Activated naive CD4-positive, alpha-beta T cell treated with anti-CD3 and anti-CD28 coated beads, Interleukin-2, amount 50 U/mL, for 16 hours (primary cell): ENCODE measurements around the gene TRAPPC5.

Experiments
- DNase-seq: peaks from one replicate; pipeline ENCODE4 v3.0.0-alpha.2; 2020

Gene TRAPPC5

DNA sequence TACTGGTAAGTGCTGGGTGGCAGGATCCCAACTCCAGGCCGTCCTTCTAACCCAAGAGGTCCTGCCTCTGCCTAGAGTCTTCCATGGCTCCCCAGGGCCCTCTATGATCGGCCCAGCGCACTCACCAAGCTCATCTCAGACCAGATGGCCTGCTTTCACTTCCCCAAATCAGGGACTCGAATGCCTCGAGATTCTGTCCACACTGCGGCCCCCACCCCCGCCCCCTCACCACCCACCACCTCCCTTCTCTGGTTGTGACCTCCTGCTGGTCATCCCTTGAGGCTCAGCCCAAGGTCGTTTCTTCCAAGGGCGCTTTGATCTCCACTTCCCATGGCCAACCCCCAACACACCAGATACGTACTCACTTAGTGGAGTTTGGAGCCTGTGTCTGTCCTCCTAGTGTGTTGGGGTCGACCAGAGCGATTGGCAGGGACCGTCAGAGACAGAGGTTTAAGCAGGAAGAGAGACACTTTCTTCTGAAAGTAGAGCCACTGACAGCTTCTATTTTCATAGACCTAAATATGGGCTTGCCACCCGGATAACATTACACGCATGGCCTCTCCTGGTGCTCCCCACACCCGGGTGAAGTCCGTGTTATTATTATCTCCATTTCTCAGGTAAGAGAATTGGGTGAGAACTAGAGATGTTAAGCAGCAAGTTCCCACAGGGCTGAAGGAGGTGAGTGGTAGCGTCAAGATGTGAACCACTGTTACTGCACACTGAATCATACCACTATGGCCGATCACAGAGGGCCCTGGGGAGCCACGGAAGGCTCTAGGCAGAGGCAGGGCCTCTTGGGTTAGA is 21.2 kb downstream of the TRAPPC5 start, which contains the start of gene FCER2:
FCER2 (minus strand) TSS at position 478 of the 804 bp plus-strand sequence. CDS start 2,371 bp downstream, outside the sequence.
- no peak for DNase-seq

DNA sequence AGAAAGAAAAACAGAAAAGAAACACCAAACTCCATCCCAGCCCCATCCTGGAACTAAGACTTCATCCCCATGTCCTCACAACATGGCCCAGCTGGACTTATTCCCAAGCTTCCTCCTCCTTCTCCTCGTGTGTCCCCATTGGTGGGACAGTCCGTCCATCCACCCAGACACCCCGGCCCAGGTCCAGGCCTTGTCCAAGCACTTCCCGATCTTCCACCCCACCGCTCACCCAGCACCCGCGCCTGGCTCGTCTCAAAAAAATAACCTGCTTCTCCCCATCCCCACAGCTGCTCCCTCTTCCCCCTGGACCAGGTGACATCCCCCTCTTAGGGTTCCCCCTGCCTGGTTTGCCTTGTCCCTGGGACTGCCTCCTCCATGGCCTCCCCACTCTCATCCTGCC is 22.7 kb downstream of the TRAPPC5 start:
- no peak for DNase-seq

DNA sequence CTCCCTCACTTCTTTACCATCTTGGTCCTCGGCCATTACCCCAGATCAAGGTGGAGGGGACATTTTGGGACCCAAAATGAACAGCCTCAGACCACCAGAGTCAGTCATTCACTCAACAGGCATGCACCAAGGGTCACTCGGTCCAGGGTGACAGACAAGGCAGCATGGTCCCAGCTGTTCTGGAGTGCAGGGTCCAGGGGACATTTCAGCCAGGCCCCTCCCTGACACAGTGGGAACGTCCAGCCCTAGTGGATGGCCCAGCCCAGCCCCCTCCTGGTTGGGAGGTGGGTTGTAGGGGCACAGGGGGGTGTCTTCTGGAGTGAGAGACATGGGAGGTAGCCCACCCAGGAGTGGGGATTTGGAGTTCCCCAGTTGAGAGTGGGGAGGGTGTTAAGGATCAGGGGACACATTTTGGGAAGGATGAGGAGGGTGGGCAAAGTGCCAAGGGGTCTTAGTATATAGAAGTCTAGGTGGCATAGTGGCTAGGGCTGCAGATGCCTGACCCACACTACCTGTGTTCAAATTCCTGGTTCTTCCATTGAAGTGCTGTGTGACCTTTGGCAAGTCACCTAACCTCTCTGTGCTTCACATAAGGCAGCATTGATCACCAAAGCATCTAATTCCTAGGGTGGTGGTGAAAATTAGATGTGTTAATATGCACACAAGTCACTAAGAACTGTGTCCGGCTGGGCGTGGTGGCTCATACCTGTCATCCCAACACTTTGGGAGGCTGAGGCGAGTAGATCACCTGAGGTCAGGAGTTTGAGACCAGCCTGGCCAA is 23.8 kb downstream of the TRAPPC5 start:
- DNase-seq: no peak

DNA sequence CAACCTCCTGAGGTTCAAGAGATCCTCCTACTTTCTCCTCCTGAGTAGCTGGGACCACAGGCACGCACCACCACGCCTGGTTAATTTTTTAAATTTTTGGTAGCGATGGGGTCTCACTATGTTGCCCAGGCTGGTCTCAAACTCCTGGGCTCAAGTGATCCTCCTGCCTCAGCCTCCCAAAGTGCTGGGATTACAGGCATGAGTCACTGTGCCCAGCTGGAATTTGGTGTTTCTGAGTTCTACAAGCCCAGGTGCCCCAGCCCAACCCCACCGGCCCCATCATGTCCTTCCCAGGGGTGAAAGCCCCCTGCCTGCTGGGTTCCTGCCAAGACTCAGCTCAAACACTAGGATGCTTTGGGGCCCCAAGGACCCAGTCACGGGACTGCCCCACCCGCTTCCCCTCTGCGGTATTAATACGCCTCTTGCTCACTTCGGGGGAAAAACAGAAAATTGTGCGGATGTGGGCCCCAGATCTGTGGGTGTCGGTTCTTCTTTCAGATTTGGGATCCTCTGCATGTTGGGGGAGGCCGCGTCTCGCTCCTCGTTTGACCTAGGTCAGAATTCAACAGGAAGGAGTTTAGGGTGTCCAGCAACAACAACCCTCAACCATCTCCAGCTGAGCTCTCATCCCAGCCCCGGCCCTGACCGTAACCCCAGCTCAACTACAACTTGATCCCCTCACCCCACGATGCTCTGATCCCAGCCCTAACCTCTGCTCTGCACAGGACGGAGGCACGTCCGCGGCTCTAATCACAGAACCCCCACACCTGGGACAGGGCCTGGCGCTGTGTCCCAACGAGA is 25.0 kb downstream of the TRAPPC5 start:
- peak; percentile 76 for DNase-seq

DNA sequence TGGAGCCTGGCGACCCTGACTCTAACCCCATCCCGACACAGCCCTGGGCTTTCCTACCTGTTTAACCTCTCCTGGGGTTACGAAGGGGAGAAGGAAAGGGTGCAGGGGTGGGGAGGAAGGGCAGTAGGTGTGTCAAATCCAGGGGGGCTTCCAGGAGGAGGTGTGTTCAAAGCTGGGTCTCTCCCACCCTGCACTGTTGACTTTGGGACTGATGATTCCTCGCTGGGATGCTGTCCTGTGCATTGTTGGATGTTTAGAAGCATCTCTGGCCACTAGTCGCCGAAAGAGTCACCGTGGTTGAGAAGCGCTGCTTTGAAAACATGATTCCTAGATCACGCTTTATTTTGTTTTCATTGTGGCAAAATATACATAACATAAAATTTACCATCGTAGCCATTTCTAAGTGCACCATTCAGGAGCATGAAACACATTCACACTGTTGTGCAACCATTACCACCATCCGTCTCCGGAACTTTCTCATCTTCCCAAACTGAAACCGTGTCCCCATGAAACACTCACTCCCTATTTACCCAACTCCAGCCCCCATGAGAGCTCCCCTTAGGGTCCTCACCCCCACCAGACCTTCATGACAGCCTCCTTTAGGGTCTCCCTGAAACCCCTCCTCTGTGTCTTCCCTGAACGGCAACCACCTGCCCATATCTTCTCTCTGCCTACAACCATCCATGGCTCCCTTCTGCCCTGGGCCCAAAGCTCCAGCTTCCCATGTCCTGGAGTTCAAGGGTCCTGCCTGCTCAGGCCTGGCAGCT is 25.7 kb downstream of the TRAPPC5 start:
- DNase-seq: no peak

DNA sequence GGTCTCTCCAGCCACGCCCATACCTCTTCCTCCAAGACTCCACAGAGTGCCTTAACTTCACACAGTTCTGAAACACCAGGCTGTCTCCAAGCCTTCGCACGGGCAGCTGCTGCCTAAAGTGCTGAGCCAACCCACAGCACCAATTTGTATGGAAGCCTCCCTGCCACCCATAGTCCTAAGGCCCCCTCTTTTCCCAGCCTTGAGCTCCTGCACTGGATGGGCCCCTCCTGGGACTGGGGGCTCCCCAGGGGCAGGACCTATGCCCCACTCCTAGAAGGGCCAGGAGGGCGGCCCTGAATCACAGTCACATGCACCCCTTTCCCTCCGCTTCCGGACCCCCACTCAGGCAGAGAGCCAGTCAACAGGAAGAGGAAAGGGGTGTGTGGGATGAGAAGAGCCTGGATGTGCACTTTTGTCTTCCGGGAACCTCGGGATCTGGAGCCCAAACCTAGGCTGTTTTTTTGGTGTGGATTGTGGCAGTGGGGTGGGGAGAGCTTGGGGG is 26.4 kb downstream of the TRAPPC5 start:
- DNase-seq: no peak

DNA sequence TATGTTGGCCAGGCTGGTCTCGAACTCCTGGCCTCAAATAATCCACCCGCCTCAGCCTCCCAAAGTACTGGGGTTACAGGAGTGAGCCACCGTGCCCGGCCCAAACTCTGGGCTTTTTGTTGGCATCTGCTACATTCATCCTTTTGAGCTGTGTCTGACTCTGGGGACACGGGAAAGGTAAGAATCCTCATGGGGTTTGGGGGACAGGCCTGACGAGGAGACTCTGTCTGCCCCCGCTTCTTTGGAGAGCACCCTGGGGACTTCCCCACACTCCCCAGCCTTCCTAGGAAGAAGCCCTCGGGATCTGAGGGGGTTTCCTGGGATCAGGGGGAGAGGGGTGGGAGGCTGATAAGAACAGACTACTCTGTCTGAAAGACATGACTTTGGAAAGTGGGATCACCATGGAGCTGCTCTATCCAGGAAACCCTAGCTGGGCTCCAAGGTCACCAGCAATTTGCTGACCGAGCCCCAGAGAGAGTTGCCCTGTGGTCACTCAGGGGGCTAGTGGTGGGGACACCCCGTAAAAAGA is 29.4 kb downstream of the TRAPPC5 start:
- DNase-seq: no peak

DNA sequence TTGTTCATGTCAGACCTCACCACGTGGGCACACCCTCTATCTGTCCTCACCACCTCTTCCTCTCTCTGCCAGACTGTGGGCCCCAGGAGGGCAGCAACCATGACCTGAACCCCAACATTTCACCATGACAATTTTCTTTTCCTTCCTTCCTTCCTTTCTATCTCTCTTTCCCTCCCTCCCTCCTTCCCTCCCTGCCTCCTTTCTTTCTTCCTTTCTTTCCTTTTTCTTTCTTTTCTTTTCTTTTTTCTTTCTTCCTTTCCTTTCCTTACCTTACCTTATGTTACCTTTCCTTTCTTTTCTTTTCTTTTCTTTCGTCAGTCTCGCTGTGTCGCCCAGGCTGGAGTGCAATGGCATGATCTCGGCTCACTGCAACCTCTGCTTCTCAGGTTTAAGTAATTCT is 30.0 kb downstream of the TRAPPC5 start:
- DNase-seq: no peak

DNA sequence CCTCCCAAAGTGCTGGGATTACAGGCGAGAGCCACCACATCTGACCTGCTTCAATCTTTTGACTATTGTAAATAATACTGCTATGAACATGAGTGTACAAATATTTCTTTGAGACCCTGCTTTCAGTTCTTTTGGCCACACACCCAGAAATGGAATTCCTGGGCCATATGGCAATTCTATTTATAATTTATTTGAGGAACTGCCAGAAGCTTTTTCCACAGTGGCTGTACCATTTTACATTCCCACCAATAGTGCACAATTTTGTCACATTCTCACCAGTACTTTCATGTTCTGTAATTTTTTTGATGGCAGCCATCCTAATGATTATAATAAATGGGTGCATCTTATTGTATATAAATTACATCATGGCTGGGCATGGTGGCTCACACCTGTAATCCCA is 35.0 kb downstream of the TRAPPC5 start:
- no peak for DNase-seq

DNA sequence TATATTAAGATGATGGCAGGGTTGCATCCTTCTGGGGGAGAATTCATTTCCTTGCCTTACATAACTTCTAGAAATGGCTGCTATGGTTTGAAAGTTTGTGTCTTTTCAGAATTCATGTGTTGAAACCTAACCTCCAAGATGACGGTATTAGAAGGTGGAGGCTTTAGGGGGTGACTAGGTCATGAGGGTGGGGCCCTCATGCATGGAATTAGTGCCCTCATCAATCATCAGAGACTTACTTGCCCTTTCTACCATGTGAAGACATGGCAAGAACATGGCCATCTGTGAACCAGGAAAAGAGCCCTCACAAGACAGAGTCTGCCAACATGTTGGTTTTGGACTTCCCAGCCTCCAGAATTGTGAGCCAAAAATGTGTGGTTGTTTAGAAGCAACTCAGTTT is 36.1 kb downstream of the TRAPPC5 start:
- no peak for DNase-seq

DNA sequence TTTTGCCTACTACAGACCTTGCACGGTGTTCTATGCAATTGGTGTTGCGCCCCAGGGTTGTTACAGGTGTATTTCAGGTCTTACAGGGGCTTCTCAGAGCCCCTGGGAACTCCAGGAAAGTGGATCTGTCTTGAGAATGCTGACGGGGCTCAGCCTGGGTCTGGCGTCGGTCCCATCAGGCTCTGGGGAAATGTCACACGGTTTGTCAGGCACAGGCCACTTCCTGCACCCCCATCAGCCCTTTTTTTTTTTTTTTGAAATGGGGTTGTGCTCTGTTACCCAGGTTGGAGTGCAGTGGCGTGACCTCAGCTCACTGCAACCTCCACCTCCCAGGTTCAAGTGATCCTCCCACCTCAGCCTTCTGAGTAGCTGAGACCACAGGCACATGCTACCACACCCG is 38.0 kb downstream of the TRAPPC5 start:
- DNase-seq: no peak

DNA sequence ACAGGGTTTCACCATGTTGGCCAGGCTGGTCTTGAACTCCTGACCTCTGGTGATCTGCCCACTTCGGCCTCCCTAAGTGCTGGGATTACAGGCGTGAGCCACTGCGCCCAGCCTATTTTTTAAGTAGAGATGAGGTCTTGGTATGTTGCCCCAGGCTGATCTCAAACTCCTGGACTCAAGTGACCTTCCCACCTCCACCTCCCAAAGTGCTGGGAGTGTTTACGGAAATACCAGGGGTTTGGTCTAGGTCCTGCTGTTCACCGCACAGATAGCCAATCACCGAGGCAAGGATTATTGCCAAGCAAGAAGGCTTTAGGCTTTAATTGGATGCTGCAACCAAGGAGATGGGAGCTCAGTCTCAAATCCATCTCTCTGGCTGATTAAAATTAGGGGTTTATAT is 39.7 kb downstream of the TRAPPC5 start:
- no peak for DNase-seq

DNA sequence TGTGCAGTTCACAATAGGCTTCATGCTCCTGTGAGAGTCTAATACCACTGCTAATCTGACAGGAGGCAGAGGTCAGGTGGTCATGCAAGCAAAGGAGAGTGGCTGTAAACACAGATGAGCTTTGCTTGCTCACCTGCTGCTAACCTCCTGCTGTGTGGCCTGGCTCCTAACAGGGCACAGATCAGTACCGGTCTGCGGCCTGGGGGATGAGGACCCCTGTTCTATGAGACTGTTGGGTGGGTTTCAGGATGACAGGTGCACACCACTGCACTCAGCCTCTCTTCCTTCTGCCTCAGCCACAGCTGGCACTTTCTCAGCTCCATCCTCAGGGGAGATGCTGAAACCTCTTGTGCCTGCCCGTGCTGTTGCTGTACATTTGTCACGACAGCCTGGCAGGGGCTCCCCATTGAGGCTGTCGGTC is 41.6 kb downstream of the TRAPPC5 start:
- DNase-seq: no peak

DNA sequence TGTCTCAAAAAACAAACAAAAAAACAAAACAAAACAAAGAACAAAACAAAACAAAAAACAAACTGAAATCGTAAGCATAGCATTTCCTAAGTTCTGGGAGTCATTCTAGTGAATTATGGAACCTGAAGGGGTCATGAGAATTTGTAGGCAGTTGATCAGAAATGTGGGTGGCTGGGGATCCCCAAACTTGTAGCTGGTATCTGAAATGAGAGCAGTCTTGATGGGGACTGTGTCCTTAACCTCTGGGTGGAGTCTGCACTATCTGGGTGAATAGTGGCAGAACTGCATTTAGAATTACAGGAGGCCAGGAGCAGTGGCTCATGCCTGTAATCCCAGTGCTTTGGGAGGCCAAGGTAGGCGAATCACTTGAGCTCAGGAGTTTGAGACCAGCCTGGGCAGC is 45.2 kb downstream of the TRAPPC5 start:
- DNase-seq: no peak

DNA sequence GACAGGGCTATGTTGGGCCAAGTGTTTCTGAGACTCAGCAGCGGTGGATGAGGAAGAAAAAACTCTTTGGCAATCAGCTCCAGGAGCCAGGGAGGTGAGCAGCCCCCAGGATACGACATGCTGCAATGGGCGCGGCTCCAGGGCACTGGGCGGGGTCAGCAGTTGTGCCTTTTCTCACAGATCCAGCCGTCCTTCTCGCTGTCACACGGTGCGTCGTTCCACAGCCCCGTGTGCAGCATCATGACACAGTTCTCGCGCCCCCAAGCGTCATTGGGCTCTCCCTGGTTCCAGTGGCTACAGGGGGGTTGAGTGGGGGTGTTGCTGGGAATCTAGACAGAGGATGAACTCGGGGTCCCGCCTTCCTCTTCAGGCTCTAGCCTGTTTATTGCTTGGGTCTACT is 48.6 kb downstream of the TRAPPC5 start:
- DNase-seq: no peak

DNA sequence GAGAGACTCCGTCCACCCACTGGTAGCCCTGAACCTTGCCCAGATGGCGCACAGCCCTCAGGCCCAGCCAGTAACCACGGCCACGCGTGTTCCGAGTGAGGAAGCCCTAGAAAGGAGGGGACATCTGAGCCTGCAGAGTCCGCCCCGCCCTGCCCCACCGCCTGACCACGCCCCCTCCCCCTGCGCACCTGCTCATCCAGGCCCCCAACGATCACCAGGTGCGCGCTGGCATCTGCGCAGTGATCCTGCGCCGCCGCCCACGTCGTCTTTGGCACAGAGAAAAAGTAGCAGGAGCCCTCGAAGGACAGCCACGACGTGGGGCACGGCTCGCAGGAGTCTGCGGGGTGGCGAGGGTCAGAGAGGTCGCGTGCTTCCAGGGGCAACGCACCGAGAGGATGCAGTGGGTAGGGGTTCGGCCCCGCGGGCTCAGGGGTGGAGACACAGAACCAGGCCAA is 49.2 kb downstream of the TRAPPC5 start:
- DNase-seq: peak; percentile 35

DNA sequence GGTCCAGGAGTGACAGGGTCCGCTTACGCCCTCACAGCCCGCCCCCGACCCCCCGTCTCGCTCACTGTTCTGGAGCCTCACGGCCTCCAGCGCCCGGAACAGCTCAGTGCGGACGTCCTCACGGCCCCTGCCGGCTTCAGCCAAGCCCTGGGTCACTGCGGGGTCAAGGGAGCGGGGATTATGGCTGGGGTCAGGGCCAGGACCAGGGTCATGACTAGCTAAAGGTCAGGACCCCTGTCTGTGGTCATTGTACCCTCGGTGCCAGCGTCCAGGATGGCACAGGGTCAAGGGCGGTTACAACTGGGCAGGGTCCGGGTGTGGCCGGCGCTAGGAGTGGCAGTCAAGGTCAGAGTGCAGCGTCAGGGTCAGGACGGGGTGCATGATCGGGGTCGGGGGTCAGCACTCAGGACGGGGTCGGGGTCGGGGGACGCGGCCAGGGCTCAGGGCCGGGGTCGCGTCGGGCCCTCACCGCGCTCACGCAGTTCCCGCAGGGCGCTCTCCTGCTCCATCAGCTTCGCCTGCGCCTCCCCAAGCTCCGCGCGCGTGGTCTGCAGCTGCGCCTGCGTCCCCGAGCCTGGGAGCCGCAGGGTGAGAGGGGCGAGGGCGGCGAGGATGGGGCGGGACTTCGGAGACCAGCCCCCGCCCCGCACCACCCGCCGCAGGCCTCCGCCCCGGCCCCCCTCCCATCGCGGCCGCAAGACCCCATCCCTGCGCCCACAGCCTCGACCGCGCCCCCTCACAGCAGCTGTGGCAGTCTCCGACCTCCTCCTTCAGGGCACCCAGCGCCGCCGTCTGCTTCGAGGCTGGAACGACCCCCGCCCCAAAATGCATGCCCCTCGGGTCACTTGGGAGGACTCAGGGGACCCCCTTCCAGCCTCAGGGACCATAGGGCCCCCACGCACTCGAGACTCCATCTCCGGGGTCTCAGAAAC is 49.9 kb downstream of the TRAPPC5 start:
- DNase-seq: no peak

DNA sequence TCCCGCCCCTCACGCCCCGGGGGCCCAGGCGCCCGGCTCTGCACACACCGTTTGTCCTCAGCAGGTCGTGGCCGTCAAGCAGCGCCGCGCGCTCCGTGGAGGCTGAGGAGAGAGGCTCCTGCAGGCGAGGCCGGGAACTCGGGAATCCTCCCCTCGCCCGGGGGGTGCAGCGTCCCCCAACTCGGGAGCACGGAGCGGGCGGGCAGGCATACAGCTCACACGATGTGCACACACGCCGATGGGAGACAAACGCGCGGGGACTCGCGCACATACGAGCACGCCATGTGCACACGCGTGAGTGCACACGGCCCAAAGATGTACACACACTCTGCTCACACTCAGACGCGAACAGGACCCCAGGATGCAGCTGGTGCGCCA is 50.6 kb downstream of the TRAPPC5 start:
- no peak for DNase-seq

DNA sequence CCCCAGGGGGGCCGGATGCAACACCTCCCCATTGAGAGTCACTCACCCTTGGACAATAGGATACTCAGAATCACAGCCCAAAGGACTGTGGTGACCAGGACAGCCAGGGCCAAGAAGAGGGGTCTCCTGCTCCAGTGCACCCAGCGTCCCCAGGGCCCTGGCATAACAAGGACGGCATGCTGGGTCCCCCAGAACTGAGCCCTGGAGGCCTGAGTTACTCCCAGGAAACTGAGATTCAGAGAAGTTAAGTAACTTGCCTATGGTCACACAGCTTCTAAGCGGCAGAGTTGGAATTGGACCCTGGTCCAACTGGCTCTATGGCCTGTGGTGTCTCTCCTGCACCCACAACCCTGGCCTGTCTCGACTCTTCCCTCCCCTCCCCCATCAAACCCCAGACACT is 51.0 kb downstream of the TRAPPC5 start:
- no peak for DNase-seq

DNA sequence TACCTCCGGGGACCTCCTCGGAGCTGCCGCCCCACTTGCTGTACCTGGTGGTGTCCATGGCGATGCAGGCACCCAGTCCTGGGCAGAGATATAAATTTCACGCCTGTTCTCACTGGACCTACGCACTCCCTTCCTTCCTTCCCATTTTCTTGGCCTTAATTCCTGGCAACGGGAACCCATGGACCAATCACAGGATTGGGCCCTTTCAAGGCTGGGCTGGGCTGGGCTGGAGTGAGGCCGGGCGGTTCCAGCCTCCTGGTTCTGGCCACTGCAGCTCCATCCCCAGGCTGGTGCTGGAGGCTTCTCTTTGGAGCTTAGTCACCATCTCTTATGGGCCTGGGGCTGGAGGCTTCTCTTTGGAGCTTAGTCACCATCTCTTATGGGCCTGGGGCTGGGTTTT is 51.4 kb downstream of the TRAPPC5 start, which contains the start of gene CLEC4G:
CLEC4G (minus strand) TSS at position 66 of the 400 bp plus-strand sequence; CDS start at position 58, 8 bp downstream.
- no peak for DNase-seq

DNA sequence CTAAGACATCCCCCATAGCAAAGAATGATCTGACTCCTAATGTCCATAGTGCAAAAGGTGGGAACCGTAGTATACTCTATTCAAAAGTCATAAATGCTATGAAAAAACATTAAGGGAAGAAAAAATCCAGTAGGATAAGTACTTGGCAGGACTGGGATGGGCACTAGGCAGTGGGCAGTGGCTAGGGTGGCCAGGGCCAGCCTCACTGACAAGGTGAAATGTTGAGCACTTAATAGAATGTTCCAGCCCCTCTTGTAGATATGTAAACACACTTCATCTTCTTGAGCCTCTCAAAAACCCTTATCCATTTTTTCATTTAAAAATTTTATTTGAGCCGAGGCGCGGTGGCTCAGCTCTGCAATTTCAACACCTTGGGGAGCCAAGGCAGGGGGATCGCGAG is 52.7 kb downstream of the TRAPPC5 start:
- DNase-seq: no peak
